Osteoblast (primary cell): ENCODE measurements around the gene THSD8. TPM values are rescaled to one million over a fixed set of nuclear protein-coding genes. Genes with fewer than 3 reads are reported as not detected.

ENCODE experiments used
- DNase-seq: peaks from one replicate; pipeline ENCODE4 v3.0.0; 2011; ENCODE audit warnings: low spot score, mixed read lengths; ENCODE audit not compliant: insufficient read length; ENCODE audit errors: missing footprints
- H2AFZ ChIP-seq: 2 replicates; pipeline ENCODE4 v1.6.0; 2011; ENCODE audit warnings: mild to moderate bottlenecking, low read length
- H3K27ac ChIP-seq: 2 replicates; pipeline ENCODE4 v1.5.1; 2011; ENCODE audit warnings: mild to moderate bottlenecking, low read depth, low read length, moderate library complexity
- H3K27me3 ChIP-seq: 2 replicates; pipeline ENCODE4 v1.6.0; 2012; ENCODE audit warnings: mild to moderate bottlenecking, control low read depth, inconsistent platforms, low read length, moderate library complexity; ENCODE audit not compliant: insufficient read depth
- H3K36me3 ChIP-seq: 2 replicates; pipeline ENCODE4 v1.5.1; 2011; ENCODE audit warnings: mild to moderate bottlenecking, low read length, control low read depth, moderate library complexity; ENCODE audit not compliant: insufficient read depth
- H3K4me1 ChIP-seq: 2 replicates; pipeline ENCODE4 v1.5.1; 2011; ENCODE audit warnings: mild to moderate bottlenecking, low read length, control low read depth, moderate library complexity; ENCODE audit not compliant: insufficient read depth
- H3K4me2 ChIP-seq: 2 replicates; pipeline ENCODE4 v1.6.0; 2011; ENCODE audit warnings: mild to moderate bottlenecking, low read length; ENCODE audit not compliant: insufficient read depth
- H3K4me3 ChIP-seq: fragments of 200-600 bp; sonication (generic); 3 replicates; pipeline ENCODE4 v1.5.1; 2012; ENCODE audit warnings: mild to moderate bottlenecking, low read length, inconsistent platforms; ENCODE audit not compliant: insufficient read depth
- H3K79me2 ChIP-seq: 2 replicates; pipeline ENCODE4 v1.6.0; 2012; ENCODE audit warnings: mild to moderate bottlenecking, low read length, control low read depth, inconsistent platforms; ENCODE audit not compliant: insufficient read depth
- H3K9me3 ChIP-seq: 2 replicates; pipeline ENCODE4 v1.5.1; 2011; ENCODE audit warnings: low read depth, low read length, control low read depth
- H4K20me1 ChIP-seq: 2 replicates; pipeline ENCODE4 v1.6.0; 2012; ENCODE audit warnings: mild to moderate bottlenecking, low read length, control low read depth; ENCODE audit not compliant: insufficient read depth
- total RNA-seq: library from RNA; depleted of rRNA; stranded (reverse); fragments of >200 nt; gene quantifications from 2 replicates; pipeline ENCODE4 v1.2.3, GENCODE V29; 2012
- TF ChIP-seq, protein P1 (sequence below): IDR thresholded peaks from 2 replicates; pipeline ENCODE4 v1.5.1; 2011; ENCODE audit warnings: mild to moderate bottlenecking, low read depth, low read length, moderate library complexity; ENCODE audit errors: extremely low read depth

The THSD8 gene
- total RNA-seq, 1 donor: not detected

DNA sequence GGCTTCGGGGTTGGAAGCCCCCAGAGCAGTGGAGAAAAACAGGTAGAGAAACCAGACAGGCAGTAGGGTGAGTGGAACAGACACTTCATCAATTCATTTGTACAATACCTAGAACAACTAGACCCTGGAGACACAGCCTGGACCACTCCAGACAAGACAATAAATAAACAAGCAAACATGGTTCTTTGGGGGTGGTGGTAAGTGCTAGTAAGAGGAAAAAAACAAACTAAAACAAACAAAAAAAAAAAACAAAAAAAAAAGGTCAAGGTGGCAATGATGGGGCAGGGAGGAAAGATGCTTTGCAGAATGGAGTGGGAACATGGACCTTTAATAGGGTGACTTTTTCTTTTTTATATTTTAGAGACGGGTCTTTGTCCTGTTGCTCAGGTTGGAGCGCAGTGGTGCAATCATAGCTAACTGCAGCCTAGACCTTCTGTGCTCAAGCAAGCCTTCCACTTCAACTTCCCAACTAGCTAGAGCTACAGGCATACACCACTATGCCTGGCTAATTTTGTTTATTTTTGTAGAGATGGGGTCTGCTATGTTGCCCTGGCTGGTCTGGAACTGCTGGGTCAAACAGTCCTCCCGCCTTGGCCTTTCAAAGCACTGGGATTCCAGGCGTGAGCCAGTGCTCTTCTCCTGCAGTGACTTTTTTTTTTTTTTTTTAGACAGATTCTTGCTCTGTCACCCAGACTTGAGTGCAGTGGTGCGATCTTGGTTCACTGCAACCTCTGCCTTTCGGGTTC is 7.5 kb upstream of the THSD8 start:
- Histone ChIP-seq H3K4me2 (peak overlapping the region; percentile 88), H2AFZ (no peak overlapping the region)
- DNase-seq: no peak

DNA sequence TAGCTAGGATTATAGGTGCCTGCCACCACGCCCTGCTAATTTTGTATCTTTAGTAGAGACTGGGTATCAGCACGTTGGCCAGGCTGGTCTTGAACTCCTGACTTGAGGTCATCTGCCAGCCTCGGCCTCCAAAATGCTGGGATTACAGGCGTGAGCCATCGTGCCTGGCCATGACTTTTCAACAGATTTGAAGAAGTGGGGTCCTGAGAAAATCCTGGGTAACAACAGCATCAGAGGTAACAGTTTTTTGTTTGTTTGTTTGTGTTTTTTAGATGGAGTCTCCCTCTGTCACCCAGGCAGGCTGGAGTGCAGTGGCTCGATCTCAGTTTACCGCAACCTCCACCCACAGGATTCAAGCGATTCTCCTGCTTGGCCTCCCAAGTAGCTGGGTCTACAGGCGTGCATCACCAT is 6.9 kb upstream of the THSD8 start:
- Histone ChIP-seq H3K4me1 (peaks cover 14% of the 10 kb centered on the region), H3K79me2 (peaks cover 23% of the 10 kb centered on the region), H4K20me1 (peaks cover 12% of the 10 kb centered on the region), H3K27me3 (no peaks in the 10 kb centered on the region), H3K4me2 (no peak overlapping the region), H3K36me3 (peaks cover 7% of the 10 kb centered on the region), H3K4me3 (no peak overlapping the region), H3K27ac (peak overlapping the region; percentile 92), H2AFZ (no peak overlapping the region), H3K9me3 (no peaks in the 10 kb centered on the region)
- TF ChIP-seq, protein P1, sequence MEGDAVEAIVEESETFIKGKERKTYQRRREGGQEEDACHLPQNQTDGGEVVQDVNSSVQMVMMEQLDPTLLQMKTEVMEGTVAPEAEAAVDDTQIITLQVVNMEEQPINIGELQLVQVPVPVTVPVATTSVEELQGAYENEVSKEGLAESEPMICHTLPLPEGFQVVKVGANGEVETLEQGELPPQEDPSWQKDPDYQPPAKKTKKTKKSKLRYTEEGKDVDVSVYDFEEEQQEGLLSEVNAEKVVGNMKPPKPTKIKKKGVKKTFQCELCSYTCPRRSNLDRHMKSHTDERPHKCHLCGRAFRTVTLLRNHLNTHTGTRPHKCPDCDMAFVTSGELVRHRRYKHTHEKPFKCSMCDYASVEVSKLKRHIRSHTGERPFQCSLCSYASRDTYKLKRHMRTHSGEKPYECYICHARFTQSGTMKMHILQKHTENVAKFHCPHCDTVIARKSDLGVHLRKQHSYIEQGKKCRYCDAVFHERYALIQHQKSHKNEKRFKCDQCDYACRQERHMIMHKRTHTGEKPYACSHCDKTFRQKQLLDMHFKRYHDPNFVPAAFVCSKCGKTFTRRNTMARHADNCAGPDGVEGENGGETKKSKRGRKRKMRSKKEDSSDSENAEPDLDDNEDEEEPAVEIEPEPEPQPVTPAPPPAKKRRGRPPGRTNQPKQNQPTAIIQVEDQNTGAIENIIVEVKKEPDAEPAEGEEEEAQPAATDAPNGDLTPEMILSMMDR: no peak
- DNase-seq: no peak

More for the DNA sequence above, 7.5 kb upstream of the THSD8 start:
- H3K27me3 ChIP-seq: no peaks in the 10 kb centered on the region
- H3K79me2 ChIP-seq: peaks cover 21% of the 10 kb centered on the region
- H4K20me1 ChIP-seq: peaks cover 12% of the 10 kb centered on the region
- peaks cover 1% of the 10 kb centered on the region for H3K36me3 ChIP-seq
- TF ChIP-seq, protein P1: no peak
- H3K4me1 ChIP-seq: peaks cover 16% of the 10 kb centered on the region
- no peaks in the 10 kb centered on the region for H3K9me3 ChIP-seq
- H3K27ac ChIP-seq: peak overlapping the region; percentile 92
- peak overlapping the region; percentile 98 for H3K4me3 ChIP-seq

DNA sequence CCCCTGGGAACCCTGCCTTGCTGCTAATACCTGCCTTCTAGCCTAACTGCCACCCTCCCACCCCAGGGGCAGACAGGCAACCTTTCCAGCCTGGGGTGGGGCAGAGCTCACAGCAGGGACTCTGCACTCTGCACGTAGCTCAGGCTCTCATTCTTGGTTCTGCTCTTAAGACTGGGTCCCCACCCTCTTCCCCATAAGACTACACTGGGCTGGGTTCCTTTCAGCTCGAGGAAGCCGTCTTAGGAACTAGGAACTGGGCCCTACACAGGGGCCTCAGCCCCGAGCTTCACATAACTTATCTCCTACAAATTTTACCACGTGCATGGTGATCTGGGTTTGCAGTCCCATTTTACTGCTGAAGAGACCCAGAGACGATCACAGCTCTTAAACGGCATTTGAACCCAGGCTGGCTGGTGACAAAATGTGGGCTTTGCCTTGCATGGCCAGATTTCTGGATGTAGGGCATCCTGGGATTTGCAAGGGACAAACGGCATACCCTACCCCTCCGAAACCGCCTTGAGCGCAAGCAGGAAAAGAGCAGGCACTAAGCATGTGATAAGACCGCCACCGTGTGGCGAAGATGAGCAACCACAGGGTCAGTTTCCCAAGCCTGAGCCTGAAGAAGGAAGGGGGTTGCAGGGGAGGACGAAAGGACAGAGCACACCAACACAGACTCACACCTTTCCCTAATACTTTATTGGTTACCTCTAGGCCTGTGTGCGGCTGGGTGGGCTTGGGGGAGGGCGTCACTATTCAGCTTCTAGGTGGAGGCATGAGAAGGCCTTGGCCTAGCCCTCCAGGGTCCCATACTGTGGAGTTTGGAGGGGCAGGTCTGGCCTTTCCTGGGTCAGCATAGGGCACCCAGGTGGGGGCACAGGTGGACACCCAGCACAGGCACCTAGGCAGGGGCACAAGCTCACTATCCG is 5.5 kb upstream of the THSD8 start:
- H3K4me1 ChIP-seq: peaks cover 12% of the 10 kb centered on the region
- peak overlapping the region; percentile 33 for H3K4me2 ChIP-seq
- TF ChIP-seq, protein P1: peak; percentile 97
- no peaks in the 10 kb centered on the region for H3K27me3 ChIP-seq
- peaks cover 15% of the 10 kb centered on the region for H4K20me1 ChIP-seq
- peaks cover 8% of the 10 kb centered on the region for H3K36me3 ChIP-seq
- H3K27ac ChIP-seq: no peak overlapping the region
- H2AFZ ChIP-seq: no peak overlapping the region
- DNase-seq: peak; percentile 98
- no peaks in the 10 kb centered on the region for H3K9me3 ChIP-seq
- peaks cover 28% of the 10 kb centered on the region for H3K79me2 ChIP-seq
- H3K4me3 ChIP-seq: peak overlapping the region; percentile 26
